Lung (tissue), 12 donors: Measurements from ENCODE around the gene DCTN4. TPM values are rescaled to one million over a fixed set of nuclear protein-coding genes. Genes with fewer than 3 reads are reported as not detected.

Source experiments
- ATAC-seq: fragments of 200-7000 bp; cut with Tn5 transposase; one replicate; pipeline ENCODE4 v1.9.1; 2020; ENCODE audit warnings: moderate number of reproducible peaks; ENCODE audit not compliant: insufficient read depth, low FRiP score
- DNase-seq, 3 donors: peaks; one replicate each; pipeline ENCODE4 v3.0.0-alpha.2; 2013 to 2017
- H3K27ac ChIP-seq, 2 donors: one replicate each; pipeline ENCODE4 v1.5.1; 2013; ENCODE audit warnings: mild to moderate bottlenecking in 2 of 2, moderate library complexity in 2 of 2, control low read depth in 1 of 2, inconsistent platforms in 1 of 2, low read depth in 1 of 2, low read length in 1 of 2
- H3K27me3 ChIP-seq, 3 donors: one replicate each; pipeline ENCODE4 v1.5.1; 2013; ENCODE audit warnings: low read length in 2 of 3; ENCODE audit not compliant: control insufficient read depth in 3 of 3, insufficient read depth in 3 of 3
- H3K36me3 ChIP-seq, 4 donors: one replicate each; pipeline ENCODE4 v1.5.1; 2013; ENCODE audit warnings: low read length in 4 of 4, mild to moderate bottlenecking in 1 of 4, moderate library complexity in 1 of 4; ENCODE audit not compliant: control insufficient read depth in 4 of 4, insufficient read depth in 4 of 4
- H3K4me1 ChIP-seq, 5 donors: one replicate each; pipeline ENCODE4 v1.5.1; 2013; ENCODE audit warnings: low read length in 5 of 5, mild to moderate bottlenecking in 2 of 5, moderate library complexity in 1 of 5; ENCODE audit not compliant: control insufficient read depth in 5 of 5, insufficient read depth in 5 of 5
- H3K4me3 ChIP-seq: one replicate; pipeline ENCODE4 v1.5.1; 2013; ENCODE audit warnings: mild to moderate bottlenecking, control low read depth, moderate library complexity
- H3K9ac ChIP-seq, 2 donors: one replicate each; pipeline ENCODE4 v1.5.1; 2013; ENCODE audit warnings: low read length in 2 of 2, control low read depth in 1 of 2; ENCODE audit not compliant: insufficient read depth in 1 of 2
- H3K9me3 ChIP-seq, 4 donors: one replicate each; pipeline ENCODE4 v1.5.1; 2013; ENCODE audit warnings: low read length in 3 of 4, mild to moderate bottlenecking in 1 of 4, moderate library complexity in 1 of 4; ENCODE audit not compliant: control insufficient read depth in 4 of 4, insufficient read depth in 3 of 4
- CTCF ChIP-seq: IDR thresholded peaks from 2 replicates; pipeline ENCODE4 v1.5.1; 2012; ENCODE audit warnings: mild to moderate bottlenecking; ENCODE audit errors: control extremely low read depth, extremely low read depth
- WGBS, 2 donors: extraction: QIAGEN DNeasy Blood & Tissue Kit; methylation state at CpG; one replicate each; pipeline ENCODE4 v1.1.7; 2013; 5-methylcytosine and 5-hydroxymethylcytosine counted together
- polyA plus RNA-seq, 2 donors: library from polyadenylated mRNA; stranded (reverse); fragments of 200-250 nt; gene quantifications; one replicate each; pipeline ENCODE4 v1.2.1, GENCODE V29; 2013
- total RNA-seq, 2 donors: library from RNA; depleted of rRNA in 1 of 2; stranded (reverse); fragments of >200 nt in 1 of 2; gene quantifications; one replicate each; pipeline ENCODE4 v1.2.1, GENCODE V29; 2014 to 2021
- donor health status: control.
- donor health status: control.
- donor health status: Bipolar disorder and iron deficiency.
- donor health status: healthy.
- donor health status: DM: yes; HTN: yes; CAD: no.

DCTN4 gene
- total and polyA plus RNA-seq, 4 donors = 21.2 to 105 (median 48.1) TPM

- H3K27ac ChIP-seq = peak overlapping the region; percentile 76 to 81
- H3K9ac ChIP-seq = no peak overlapping the region
- H3K9me3 ChIP-seq = no peaks in the 10 kb centered on the region
- no peaks in the 10 kb centered on the region for H3K27me3 ChIP-seq
- peak in 2 of 3 donors; percentile 27 to 84 for DNase-seq
- WGBS, 2 donors = 66 to 68% methylated on average over 10 of the region's 10 CpGs
- H3K4me3 ChIP-seq = no peak overlapping the region
- ATAC-seq = no peak
- TF ChIP-seq CTCF = no peak
- H3K36me3 ChIP-seq = no peaks in the 10 kb centered on the region
- H3K4me1 ChIP-seq = peaks cover 8 to 41% (median 17%) of the 10 kb centered on the region in 5 donors
These were observed 23.1 kb upstream of the DCTN4 start for GRCh38 chr5:150781706-150782614.

GRCh38 chr5:150780816-150781221 is 22.0 kb upstream of the DCTN4 start:
- Histone ChIP-seq H3K27ac (peak overlapping the region; percentile 64 to 76), H3K4me3 (no peak overlapping the region), H3K4me1 (peaks cover 8 to 41% (median 18%) of the 10 kb centered on the region in 5 donors), H3K9me3 (no peaks in the 10 kb centered on the region), H3K27me3 (no peaks in the 10 kb centered on the region), H3K36me3 (no peaks in the 10 kb centered on the region), H3K9ac (no peak overlapping the region)
- 44 to 67% methylated on average over 5 of the region's 5 CpGs for WGBS, 2 donors
- TF ChIP-seq CTCF = no peak
- ATAC-seq (no peak), DNase-seq (no peak)

- peak; percentile 2 for ATAC-seq
- Histone ChIP-seq H3K4me3 (no peak overlapping the region), H3K9me3 (no peaks in the 10 kb centered on the region), H3K36me3 (no peaks in the 10 kb centered on the region), H3K27me3 (no peaks in the 10 kb centered on the region), H3K4me1 (peaks cover 8 to 41% (median 18%) of the 10 kb centered on the region in 5 donors), H3K9ac (no peak overlapping the region), H3K27ac (peak overlapping the region; percentile 63 to 90)
- peak in 1 of 3 donors; percentile 35 for DNase-seq
- 46 to 62% methylated on average over 6 of the region's 6 CpGs for WGBS, 2 donors
- TF ChIP-seq CTCF = no peak
These were observed 21.4 kb upstream of the DCTN4 start for GRCh38 chr5:150780187-150780692.
